ENCODE measurements around the gene KLRF1. TPM values are rescaled to one million over a fixed set of nuclear protein-coding genes. Genes with fewer than 3 reads are reported as not detected.

Gene KLRF1
- total and polyA plus RNA-seq, 2 donors (not counting 1 experiment from before 2014, with no cell fraction given) = 1.0 to 1.7 TPM

DNA sequence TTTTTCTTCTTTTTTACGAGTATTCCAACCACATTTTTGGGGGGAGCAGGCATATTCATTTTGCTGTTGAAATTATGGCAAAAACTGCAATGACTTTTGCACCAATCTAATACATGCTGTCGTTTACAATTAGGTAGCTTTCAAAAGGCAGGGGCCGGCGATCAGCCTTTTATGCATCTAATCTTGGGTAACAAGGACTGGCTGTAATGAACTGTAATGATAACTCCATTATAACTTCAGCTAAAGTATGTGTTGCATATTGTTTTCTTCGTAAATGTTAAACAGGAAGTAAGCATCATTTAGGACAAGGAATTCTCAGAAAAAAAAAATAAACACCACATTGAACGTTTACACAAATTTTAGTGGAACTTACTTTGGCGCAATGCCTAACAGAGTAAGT lies 30.3 kb upstream of the KLRF1 start:
- no peak for TF ChIP-seq EZH2 (IDR thresholded peaks at IDR 0.05; ENCODE audit: borderline replicate concordance, insufficient read depth, low read depth, low read length, poor library complexity, severe bottlenecking)
- TF ChIP-seq, protein P1, sequence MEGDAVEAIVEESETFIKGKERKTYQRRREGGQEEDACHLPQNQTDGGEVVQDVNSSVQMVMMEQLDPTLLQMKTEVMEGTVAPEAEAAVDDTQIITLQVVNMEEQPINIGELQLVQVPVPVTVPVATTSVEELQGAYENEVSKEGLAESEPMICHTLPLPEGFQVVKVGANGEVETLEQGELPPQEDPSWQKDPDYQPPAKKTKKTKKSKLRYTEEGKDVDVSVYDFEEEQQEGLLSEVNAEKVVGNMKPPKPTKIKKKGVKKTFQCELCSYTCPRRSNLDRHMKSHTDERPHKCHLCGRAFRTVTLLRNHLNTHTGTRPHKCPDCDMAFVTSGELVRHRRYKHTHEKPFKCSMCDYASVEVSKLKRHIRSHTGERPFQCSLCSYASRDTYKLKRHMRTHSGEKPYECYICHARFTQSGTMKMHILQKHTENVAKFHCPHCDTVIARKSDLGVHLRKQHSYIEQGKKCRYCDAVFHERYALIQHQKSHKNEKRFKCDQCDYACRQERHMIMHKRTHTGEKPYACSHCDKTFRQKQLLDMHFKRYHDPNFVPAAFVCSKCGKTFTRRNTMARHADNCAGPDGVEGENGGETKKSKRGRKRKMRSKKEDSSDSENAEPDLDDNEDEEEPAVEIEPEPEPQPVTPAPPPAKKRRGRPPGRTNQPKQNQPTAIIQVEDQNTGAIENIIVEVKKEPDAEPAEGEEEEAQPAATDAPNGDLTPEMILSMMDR (IDR thresholded peaks at IDR 0.05) = no peak
- Histone ChIP-seq H3K9ac (ENCODE audit: low read length) (no peak overlapping the region), H3K27me3 (replicated peaks in 1 of 4; ENCODE audit: control extremely low read depth in 1 of 4, control insufficient read depth in 3 of 4, insufficient read depth in 4 of 4, low read length in 3 of 4) (no peaks in the 10 kb centered on the region), H3K27ac (ENCODE audit: low read length in 2 of 2) (no peak overlapping the region), H4K20me1 (ENCODE audit: control insufficient read depth, insufficient read depth, low read length, poor library complexity, severe bottlenecking) (no peaks in the 10 kb centered on the region), H2AFZ (ENCODE audit: insufficient read depth, low read depth, low read length, poor library complexity, severe bottlenecking) (no peak overlapping the region), H3K36me3 (replicated peaks in 1 of 2; ENCODE audit: control extremely low read depth in 1 of 2, control insufficient read depth in 1 of 2, extremely low read depth in 1 of 2, insufficient read depth in 2 of 2, low read length in 1 of 2) (no peaks in the 10 kb centered on the region), H3K4me3 (ENCODE audit: control extremely low read depth in 1 of 5, extremely low read depth in 1 of 5, insufficient read depth in 1 of 5, low read depth in 2 of 5, low read length in 4 of 5) (no peak overlapping the region), H3K79me2 (ENCODE audit: control insufficient read depth, insufficient read depth, low read length) (peaks cover 26% of the 10 kb centered on the region), H3K4me1 (ENCODE audit: control insufficient read depth in 2 of 2, insufficient read depth in 2 of 2, low read length in 2 of 2) (peaks cover 31 to 35% of the 10 kb centered on the region in 2 donors), H3K9me3 (ENCODE audit: control extremely low read depth in 1 of 3, control insufficient read depth in 2 of 3, insufficient read depth in 1 of 3, low read length in 2 of 3) (no peaks in the 10 kb centered on the region), H3K4me2 (replicated peaks; ENCODE audit: low read depth, low read length, poor library complexity, severe bottlenecking) (no peak overlapping the region)
- H3K9me3 Mint-ChIP-seq (ENCODE audit: insufficient read depth) = no peaks in the 10 kb centered on the region
- POLR2A ChIA-PET = interaction anchor here (0.9 to 1.5 kb wide), 2 partner anchors 38 to 47 kb away, joined by 3 to 4 read pairs; no protein-coding TSS in a partner anchor
- ATAC-seq (ENCODE audit: low read depth) = no peak
- CTCF ChIA-PET = interaction anchor here (0.9 to 10.7 kb wide), 22 partner anchors 8 to 466 kb away, joined by 3 to 629 read pairs (median 4); partner anchors contain the start of gene CD69
- H3K4me1 Mint-ChIP-seq = peaks cover 43% of the 10 kb centered on the region
- no peak overlapping the region for H3K27ac Mint-ChIP-seq
- no CpG with 5 or more reads among the region's 7 CpGs for WGBS (ENCODE audit: insufficient coverage)
- H3K4me3 Mint-ChIP-seq = no peak overlapping the region
- intact Hi-C loops (cut with micrococcal nuclease) = loop anchor here (5.0 kb wide), 1 partner anchor 180 kb away; no protein-coding TSS in a partner anchor
- H3K27me3 Mint-ChIP-seq = no peaks in the 10 kb centered on the region
- DNase-seq = no peak

Data from B cell (primary cell).